ENCODE measurements around the gene FGD6.
"Not testable (repeated sequence)": the region's sequence is repeated elsewhere in the genome, so short reads cannot be mapped to it uniquely, and the experiment has no call there.

The FGD6 gene

DNA sequence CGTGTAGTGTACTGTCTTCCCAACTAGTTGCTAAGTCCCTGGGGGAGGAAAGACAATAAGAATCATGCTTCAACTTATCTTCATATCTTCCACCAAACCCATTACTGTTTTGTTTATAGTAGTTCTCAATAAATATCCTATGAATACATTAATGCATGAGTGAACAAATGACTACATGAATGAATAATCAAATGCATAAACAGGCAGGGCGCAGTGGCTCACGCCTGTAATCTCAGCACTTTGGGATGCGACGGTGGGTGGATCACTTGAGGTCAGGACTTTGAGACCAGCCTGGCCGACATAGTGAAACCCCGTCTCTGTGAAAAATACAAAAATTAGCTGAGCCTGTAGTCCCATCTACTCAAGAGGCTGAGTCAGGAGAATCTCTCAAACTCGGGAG, 111.7 kb downstream of the FGD6 start:
- TF ChIP-seq, protein P1, sequence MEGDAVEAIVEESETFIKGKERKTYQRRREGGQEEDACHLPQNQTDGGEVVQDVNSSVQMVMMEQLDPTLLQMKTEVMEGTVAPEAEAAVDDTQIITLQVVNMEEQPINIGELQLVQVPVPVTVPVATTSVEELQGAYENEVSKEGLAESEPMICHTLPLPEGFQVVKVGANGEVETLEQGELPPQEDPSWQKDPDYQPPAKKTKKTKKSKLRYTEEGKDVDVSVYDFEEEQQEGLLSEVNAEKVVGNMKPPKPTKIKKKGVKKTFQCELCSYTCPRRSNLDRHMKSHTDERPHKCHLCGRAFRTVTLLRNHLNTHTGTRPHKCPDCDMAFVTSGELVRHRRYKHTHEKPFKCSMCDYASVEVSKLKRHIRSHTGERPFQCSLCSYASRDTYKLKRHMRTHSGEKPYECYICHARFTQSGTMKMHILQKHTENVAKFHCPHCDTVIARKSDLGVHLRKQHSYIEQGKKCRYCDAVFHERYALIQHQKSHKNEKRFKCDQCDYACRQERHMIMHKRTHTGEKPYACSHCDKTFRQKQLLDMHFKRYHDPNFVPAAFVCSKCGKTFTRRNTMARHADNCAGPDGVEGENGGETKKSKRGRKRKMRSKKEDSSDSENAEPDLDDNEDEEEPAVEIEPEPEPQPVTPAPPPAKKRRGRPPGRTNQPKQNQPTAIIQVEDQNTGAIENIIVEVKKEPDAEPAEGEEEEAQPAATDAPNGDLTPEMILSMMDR (IDR thresholded peaks at IDR 0.05; ENCODE audit: insufficient read depth, low read length, missing control alignments): no peak
- CTCF ChIA-PET: interaction anchor here (0.9 kb wide), 1 partner anchor 231 kb away, joined by 3 read pairs; no protein-coding TSS in a partner anchor
- POLR2A ChIA-PET: interaction anchor here (0.6 kb wide), 1 partner anchor 433 kb away, joined by 3 read pairs; no protein-coding TSS in a partner anchor
- no peak overlapping the region for H3K4me3 ChIP-seq (ENCODE audit: low read depth, low read length)
- DNase-seq (ENCODE audit: low read depth, low spot score): no peak

DNA sequence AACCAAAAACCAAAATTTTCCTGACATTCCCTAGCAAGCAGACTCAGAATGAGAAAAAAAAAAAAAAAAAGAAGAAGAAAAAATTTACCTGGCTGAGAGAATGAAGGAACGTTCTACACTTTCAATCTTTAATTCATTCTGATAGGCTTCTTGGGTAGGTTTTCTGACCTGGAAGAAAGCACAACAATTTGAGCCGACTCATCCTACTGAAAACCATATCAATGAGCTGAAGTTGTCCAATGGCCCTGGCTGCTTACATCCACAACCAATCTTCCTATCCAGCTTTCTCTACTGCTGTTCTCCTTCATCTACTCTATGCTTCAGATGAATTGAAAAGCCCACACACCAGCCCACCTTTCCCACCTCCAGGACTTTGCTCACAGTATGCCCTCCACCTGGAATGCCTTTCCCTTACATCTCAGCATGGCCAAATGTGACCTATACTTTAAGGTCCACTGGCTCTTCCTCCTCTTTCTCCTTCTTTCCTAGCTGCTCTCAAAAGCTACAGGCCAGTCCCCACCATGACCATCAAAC, 112.3 kb downstream of the FGD6 start:
- ChIA-PET CTCF (interaction anchor here (0.9 to 2.9 kb wide), 3 partner anchors 8 to 231 kb away, joined by 3 to 10 read pairs (median 3); no protein-coding TSS in a partner anchor), POLR2A (no interaction called here)
- DNase-seq (ENCODE audit: low read depth, low spot score): no peak
- no peak overlapping the region for H3K4me3 ChIP-seq (ENCODE audit: low read depth, low read length)
- TF ChIP-seq, protein P1 (IDR thresholded peaks at IDR 0.05; ENCODE audit: insufficient read depth, low read length, missing control alignments): no peak

DNA sequence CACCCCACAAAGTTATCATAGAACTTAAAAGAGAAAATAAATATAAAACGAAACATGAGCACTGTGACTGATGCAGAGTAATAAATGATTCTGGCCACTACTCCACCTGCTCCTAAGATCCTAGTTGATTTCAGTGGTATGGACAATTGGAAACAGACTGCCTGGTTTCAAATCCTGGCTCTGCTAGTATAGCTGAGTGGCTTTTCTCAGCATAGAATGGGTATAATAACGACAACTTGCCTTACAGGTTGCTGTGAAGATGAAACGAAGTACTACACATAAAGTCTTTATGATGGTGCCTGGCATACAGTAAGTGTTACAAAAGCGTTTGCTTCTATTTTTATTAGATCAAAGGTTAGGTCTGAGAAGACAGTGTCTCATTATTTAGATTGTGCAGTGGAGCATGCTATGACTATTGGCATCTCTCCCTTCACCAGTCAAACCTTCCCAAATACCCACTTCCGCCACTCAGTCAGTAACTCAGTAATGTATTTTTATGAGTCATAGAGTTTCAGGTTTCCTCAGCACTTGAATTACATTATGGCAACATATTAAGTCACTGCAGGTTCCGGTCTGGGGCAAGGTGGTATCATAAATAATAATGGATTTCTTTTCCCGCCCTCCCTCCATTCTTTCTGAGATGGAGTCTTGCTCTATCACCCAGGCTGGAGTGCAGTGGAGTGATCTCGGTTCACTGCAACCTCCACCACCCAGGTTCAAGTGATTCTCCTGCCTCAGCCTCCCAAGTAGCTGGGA, 114.2 kb downstream of the FGD6 start:
- ChIA-PET POLR2A (no interaction called here), CTCF (interaction anchor here (2.2 to 2.9 kb wide), 2 partner anchors 14 to 233 kb away, joined by 5 to 10 read pairs; no protein-coding TSS in a partner anchor)
- H3K4me3 ChIP-seq (ENCODE audit: low read depth, low read length): no peak overlapping the region
- TF ChIP-seq, protein P1 (IDR thresholded peaks at IDR 0.05; ENCODE audit: insufficient read depth, low read length, missing control alignments): no peak
- no peak for DNase-seq (ENCODE audit: low read depth, low spot score)

DNA sequence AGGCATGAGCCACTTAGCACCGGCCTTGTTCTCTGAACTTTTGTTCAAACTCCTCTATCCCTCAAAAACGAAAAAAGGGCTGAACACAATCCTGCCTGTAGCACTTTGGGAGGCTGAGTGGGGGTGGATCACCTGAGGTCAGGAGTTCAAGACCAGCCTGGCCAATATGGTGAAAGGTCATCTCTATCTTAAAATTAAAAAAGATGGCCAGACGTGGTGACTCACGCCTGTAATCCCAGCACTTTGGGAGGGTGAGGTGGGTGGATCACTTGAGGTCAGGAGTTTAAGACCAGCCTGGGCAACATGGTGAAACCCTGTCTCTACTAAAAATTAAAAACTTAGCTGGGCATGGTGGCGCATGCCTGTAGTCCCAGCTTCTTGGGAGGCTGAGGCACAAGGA, 115.3 kb downstream of the FGD6 start:
- CTCF ChIA-PET: interaction anchor here (2.2 to 2.9 kb wide), 2 partner anchors 15 to 234 kb away, joined by 5 to 10 read pairs; no protein-coding TSS in a partner anchor
- POLR2A ChIA-PET; DNase-seq (ENCODE audit: low read depth, low spot score); H3K4me3 ChIP-seq (ENCODE audit: low read depth, low read length): not testable (repeated sequence)

DNA sequence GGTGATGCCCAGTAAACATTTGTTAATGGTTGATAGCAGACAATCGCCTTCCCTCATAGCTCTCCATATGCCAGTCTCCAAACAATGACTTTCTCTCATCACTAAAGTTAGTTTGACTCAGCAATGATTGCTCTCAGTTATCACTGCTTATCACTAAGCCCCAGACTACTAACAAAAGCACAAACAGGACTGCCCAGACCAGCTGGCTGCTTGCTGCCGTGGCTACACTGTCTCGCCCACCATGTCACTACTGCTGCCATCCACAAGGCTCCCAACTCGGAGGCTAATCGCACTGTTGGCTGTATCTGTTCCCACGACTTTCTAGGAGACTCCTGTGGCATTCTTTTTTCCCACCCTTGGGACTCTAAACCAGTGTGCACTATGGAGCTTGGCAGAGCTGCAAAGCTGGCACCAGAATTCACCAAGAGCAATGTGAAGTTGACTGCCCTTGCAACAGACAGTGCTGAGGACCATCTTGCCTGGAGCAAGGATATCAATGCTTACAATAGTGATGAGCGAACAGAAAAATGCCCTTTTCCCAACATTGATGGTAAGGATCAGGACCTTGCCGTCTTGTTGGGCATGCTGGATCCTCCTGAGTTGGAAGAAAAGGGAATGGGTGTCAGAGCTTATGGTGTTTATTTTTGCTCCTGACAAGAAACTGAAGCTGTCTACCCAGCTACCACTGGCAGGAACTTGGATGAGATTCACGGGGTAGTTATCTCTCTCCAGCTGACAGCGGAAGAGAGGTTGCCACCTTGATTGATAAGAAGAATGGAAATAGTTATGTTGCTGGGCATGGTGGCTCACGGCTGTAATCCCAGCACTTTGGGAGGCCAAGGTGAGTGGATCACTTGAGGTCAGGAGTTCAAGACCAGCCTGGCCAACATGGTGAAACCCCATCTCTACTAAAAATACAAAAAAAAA, 116.7 kb downstream of the FGD6 start:
- TF ChIP-seq, protein P1 (IDR thresholded peaks at IDR 0.05; ENCODE audit: insufficient read depth, low read length, missing control alignments): no peak
- H3K4me3 ChIP-seq (ENCODE audit: low read depth, low read length): no peak overlapping the region
- CTCF ChIA-PET: interaction anchor here (1.0 to 2.2 kb wide), 2 partner anchors 17 to 235 kb away, joined by 5 to 9 read pairs; no protein-coding TSS in a partner anchor
- POLR2A ChIA-PET: interaction anchor here (0.6 kb wide), 1 partner anchor 235 kb away, joined by 3 read pairs; no protein-coding TSS in a partner anchor
- no peak for DNase-seq (ENCODE audit: low read depth, low spot score)

DNA sequence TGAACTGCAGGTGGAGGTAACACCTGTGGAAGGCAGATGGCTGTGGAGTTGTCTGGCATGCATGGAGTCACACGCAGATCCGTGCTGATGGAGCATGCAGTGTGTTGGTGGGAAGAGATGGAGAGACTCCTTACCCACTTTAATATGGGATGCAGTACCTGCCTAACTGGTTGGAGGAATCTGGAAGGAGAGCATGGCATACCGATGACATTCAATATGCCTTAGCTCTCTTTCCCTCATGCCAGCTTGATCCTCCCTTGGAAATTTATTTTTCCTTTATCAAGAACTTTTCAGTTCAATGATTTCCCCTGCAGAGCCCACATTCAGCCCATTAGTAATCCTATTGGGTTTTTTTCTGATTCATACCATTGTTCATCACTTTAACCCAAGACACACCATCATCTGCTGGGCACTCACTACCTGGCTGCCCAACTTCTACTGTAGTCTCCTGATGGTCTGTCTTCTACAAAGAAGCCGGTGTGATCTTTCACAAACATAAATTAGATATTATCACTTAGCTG, 117.9 kb downstream of the FGD6 start:
- POLR2A ChIA-PET: no interaction called here
- CTCF ChIA-PET: interaction anchor here (2.0 kb wide), 1 partner anchor 18 kb away, joined by 6 read pairs; no protein-coding TSS in a partner anchor
- TF ChIP-seq, protein P1 (IDR thresholded peaks at IDR 0.05; ENCODE audit: insufficient read depth, low read length, missing control alignments): no peak
- no peak overlapping the region for H3K4me3 ChIP-seq (ENCODE audit: low read depth, low read length)
- no peak for DNase-seq (ENCODE audit: low read depth, low spot score)
